ENCODE measurements around the gene COL4A2.

Gene COL4A2

GRCh38 chr13:110448677-110449076 lies 141.6 kb downstream of the COL4A2 start:
- Histone ChIP-seq H4K8ac (ENCODE audit: low read depth, low read length) (no peak overlapping the region), H3K14ac (ENCODE audit: low read length) (no peak overlapping the region), H3K9ac (ENCODE audit: low read depth, low read length, poor library complexity) (no peak overlapping the region), H2AFZ (ENCODE audit: low read length) (no peak overlapping the region), H3K79me1 (ENCODE audit: low read depth, low read length) (no peaks in the 10 kb centered on the region), H4K91ac (ENCODE audit: low read depth, low read length, poor library complexity) (no peak overlapping the region), H3K9me3 (replicated peaks in 1 of 2; ENCODE audit: control insufficient read depth in 2 of 2, insufficient read depth in 1 of 2, low read depth in 1 of 2, low read length in 2 of 2) (no peaks in the 10 kb centered on the region), H2BK5ac (ENCODE audit: low read length) (no peak overlapping the region), H3K4ac (ENCODE audit: low read length) (no peak overlapping the region), H2BK15ac (ENCODE audit: low read length) (no peak overlapping the region), H3K23ac (ENCODE audit: low read depth, low read length, poor library complexity) (no peak overlapping the region), H2BK120ac (ENCODE audit: low read depth, low read length) (no peak overlapping the region), H3K18ac (ENCODE audit: low read length) (no peak overlapping the region), H3K36me3 (replicated peaks in 1 of 2; ENCODE audit: control insufficient read depth in 2 of 2, insufficient read depth in 2 of 2, low read length in 2 of 2) (peaks cover 20 to 89% of the 10 kb centered on the region in 2 donors), H2BK12ac (ENCODE audit: low read length) (no peak overlapping the region), H3K27ac (replicated peaks; ENCODE audit: low read length) (no peak overlapping the region), H3K27me3 (ENCODE audit: control insufficient read depth in 3 of 3, insufficient read depth in 3 of 3, low read depth in 1 of 3, low read length in 3 of 3) (no peaks in the 10 kb centered on the region), H3K4me1 (ENCODE audit: control insufficient read depth in 2 of 2, insufficient read depth in 1 of 2, low read depth in 1 of 2, low read length in 2 of 2) (peaks cover 3 to 5% of the 10 kb centered on the region in 2 donors), H3K4me3 (ENCODE audit: low read length in 2 of 2) (no peak overlapping the region), H3K4me2 (ENCODE audit: insufficient read depth, low read length, poor library complexity, severe bottlenecking) (no peak overlapping the region), H2AK5ac (ENCODE audit: low read depth, low read length) (no peak overlapping the region)
- DNase-seq (ENCODE audit: low spot score), result no peak
- WGBS, 2 donors (ENCODE audit: extremely low coverage in 2 of 2, insufficient read length in 2 of 2, insufficient replicate concordance in 1 of 2), result no CpG with 5 or more reads among the region's 12 CpGs

DNA sequence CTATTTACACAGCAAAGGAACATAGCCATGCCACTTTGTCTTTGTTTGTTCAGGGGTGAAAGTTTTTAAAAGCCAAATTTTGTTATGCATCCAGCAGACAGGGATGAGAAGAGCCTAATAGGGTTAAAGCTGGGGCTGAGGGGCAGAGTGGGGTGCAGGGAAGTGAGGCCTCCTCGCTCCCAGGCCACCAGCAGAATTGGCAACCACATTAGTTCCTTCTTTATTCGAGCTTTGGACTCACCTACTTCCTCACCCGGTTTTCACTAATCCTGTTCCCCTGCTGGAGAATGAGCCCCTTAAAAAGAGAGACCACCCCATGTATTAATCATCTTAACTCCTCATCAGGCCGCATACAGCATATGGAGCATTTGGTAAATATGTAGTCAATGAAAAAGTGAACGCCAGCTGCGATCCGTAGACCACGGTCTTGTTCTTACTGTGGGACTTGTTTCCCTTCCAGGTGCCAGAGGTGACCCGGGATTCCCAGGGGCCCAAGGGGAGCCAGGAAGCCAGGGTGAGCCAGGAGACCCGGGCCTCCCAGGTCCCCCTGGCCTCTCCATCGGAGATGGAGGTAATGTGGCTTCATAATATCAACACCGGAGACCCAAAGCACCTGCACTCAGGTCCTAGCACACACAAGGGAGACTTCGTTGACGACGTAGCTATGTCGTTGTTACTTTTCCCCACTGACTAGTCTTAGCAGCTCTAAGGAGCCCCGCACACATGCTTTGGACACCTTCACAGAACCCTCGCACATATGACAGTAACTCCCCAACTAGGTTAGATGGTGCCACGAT lies 142.3 kb downstream of the COL4A2 start:
- Histone ChIP-seq H3K27ac (replicated peaks; ENCODE audit: low read length) (no peak overlapping the region), H2BK15ac (ENCODE audit: low read length) (no peak overlapping the region), H2BK5ac (ENCODE audit: low read length) (peak overlapping the region; percentile 48), H3K4me3 (ENCODE audit: low read length in 2 of 2) (no peak overlapping the region), H3K18ac (ENCODE audit: low read length) (no peak overlapping the region), H2BK12ac (ENCODE audit: low read length) (no peak overlapping the region), H2BK120ac (ENCODE audit: low read depth, low read length) (no peak overlapping the region), H3K14ac (ENCODE audit: low read length) (no peak overlapping the region), H3K9ac (ENCODE audit: low read depth, low read length, poor library complexity) (no peak overlapping the region), H2AK5ac (ENCODE audit: low read depth, low read length) (no peak overlapping the region), H3K4me1 (ENCODE audit: control insufficient read depth in 2 of 2, insufficient read depth in 1 of 2, low read depth in 1 of 2, low read length in 2 of 2) (peaks cover 10% of the 10 kb centered on the region in 2 donors), H3K79me1 (ENCODE audit: low read depth, low read length) (no peaks in the 10 kb centered on the region), H3K27me3 (ENCODE audit: control insufficient read depth in 3 of 3, insufficient read depth in 3 of 3, low read depth in 1 of 3, low read length in 3 of 3) (no peaks in the 10 kb centered on the region), H2AFZ (ENCODE audit: low read length) (no peak overlapping the region), H3K9me3 (replicated peaks in 1 of 2; ENCODE audit: control insufficient read depth in 2 of 2, insufficient read depth in 1 of 2, low read depth in 1 of 2, low read length in 2 of 2) (no peaks in the 10 kb centered on the region), H3K23ac (ENCODE audit: low read depth, low read length, poor library complexity) (no peak overlapping the region), H3K4me2 (ENCODE audit: insufficient read depth, low read length, poor library complexity, severe bottlenecking) (no peak overlapping the region), H4K91ac (ENCODE audit: low read depth, low read length, poor library complexity) (no peak overlapping the region), H3K4ac (ENCODE audit: low read length) (no peak overlapping the region), H4K8ac (ENCODE audit: low read depth, low read length) (no peak overlapping the region), H3K36me3 (replicated peaks in 1 of 2; ENCODE audit: control insufficient read depth in 2 of 2, insufficient read depth in 2 of 2, low read length in 2 of 2) (peaks cover 20 to 81% of the 10 kb centered on the region in 2 donors)
- DNase-seq (ENCODE audit: low spot score), result no peak
- no CpG with 5 or more reads among the region's 19 CpGs for WGBS, 2 donors (ENCODE audit: extremely low coverage in 2 of 2, insufficient read length in 2 of 2, insufficient replicate concordance in 1 of 2)

DNA sequence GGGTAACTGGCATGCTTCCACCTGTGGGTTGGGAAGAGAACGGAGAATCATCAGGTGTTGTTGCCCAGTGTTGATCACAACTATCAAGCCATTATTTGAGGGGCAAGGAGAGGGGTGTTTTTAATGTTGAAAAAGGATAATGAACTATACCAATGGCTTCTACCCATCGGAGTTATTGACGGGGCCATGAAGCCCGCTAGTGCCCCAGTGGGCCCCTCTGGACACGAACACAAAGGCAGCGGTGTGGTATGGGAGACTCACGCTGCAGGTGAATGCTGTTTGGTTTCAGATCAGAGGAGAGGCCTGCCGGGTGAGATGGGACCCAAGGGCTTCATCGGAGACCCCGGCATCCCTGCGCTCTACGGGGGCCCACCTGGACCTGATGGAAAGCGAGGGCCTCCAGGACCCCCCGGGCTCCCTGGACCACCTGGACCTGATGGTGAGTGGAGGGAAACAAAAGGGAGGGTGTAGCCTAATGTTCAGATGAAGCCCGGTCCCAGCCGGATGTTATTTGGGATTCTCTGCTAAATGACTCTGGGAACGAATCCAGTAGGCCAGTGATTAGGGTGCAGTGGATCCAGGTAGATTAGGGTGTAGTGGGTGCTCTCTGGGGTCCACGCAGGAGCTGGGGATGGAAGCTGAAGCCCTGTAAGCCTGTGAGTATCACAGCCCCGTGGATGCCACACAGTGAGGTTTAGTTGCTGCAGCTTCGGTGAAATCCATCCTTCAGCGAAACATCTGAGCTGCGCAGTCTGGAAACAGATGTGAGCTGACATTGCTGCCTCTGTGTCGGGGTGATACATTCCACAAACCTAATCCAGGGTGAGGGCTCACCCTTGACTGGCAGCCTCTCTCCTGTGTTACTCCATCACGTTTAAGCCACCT lies 143.2 kb downstream of the COL4A2 start:
- WGBS, 2 donors (ENCODE audit: extremely low coverage in 2 of 2, insufficient read length in 2 of 2, insufficient replicate concordance in 1 of 2), result no CpG with 5 or more reads among the region's 24 CpGs
- DNase-seq (ENCODE audit: low spot score), result no peak
- Histone ChIP-seq H3K4me1 (ENCODE audit: control insufficient read depth in 2 of 2, insufficient read depth in 1 of 2, low read depth in 1 of 2, low read length in 2 of 2) (peaks cover 16 to 18% of the 10 kb centered on the region in 2 donors), H4K8ac (ENCODE audit: low read depth, low read length) (no peak overlapping the region), H3K18ac (ENCODE audit: low read length) (no peak overlapping the region), H2AFZ (ENCODE audit: low read length) (no peak overlapping the region), H3K27ac (replicated peaks; ENCODE audit: low read length) (no peak overlapping the region), H2BK120ac (ENCODE audit: low read depth, low read length) (no peak overlapping the region), H2BK15ac (ENCODE audit: low read length) (no peak overlapping the region), H3K4me2 (ENCODE audit: insufficient read depth, low read length, poor library complexity, severe bottlenecking) (no peak overlapping the region), H3K23ac (ENCODE audit: low read depth, low read length, poor library complexity) (no peak overlapping the region), H2BK12ac (ENCODE audit: low read length) (no peak overlapping the region), H3K36me3 (replicated peaks in 1 of 2; ENCODE audit: control insufficient read depth in 2 of 2, insufficient read depth in 2 of 2, low read length in 2 of 2) (peaks cover 19 to 75% of the 10 kb centered on the region in 2 donors), H3K79me1 (ENCODE audit: low read depth, low read length) (no peaks in the 10 kb centered on the region), H2AK5ac (ENCODE audit: low read depth, low read length) (peak overlapping the region; percentile 5), H3K27me3 (ENCODE audit: control insufficient read depth in 3 of 3, insufficient read depth in 3 of 3, low read depth in 1 of 3, low read length in 3 of 3) (no peaks in the 10 kb centered on the region), H3K9ac (ENCODE audit: low read depth, low read length, poor library complexity) (no peak overlapping the region), H3K9me3 (replicated peaks in 1 of 2; ENCODE audit: control insufficient read depth in 2 of 2, insufficient read depth in 1 of 2, low read depth in 1 of 2, low read length in 2 of 2) (no peaks in the 10 kb centered on the region), H3K4ac (ENCODE audit: low read length) (no peak overlapping the region), H4K91ac (ENCODE audit: low read depth, low read length, poor library complexity) (no peak overlapping the region), H2BK5ac (ENCODE audit: low read length) (peak overlapping the region; percentile 48), H3K14ac (ENCODE audit: low read length) (no peak overlapping the region), H3K4me3 (ENCODE audit: low read length in 2 of 2) (no peak overlapping the region)
